ENCODE results near the gene WNT7B.
A peak's percentile ranks its signal among the peaks of the same experiment; 100 is the strongest.

Gene WNT7B

DNA sequence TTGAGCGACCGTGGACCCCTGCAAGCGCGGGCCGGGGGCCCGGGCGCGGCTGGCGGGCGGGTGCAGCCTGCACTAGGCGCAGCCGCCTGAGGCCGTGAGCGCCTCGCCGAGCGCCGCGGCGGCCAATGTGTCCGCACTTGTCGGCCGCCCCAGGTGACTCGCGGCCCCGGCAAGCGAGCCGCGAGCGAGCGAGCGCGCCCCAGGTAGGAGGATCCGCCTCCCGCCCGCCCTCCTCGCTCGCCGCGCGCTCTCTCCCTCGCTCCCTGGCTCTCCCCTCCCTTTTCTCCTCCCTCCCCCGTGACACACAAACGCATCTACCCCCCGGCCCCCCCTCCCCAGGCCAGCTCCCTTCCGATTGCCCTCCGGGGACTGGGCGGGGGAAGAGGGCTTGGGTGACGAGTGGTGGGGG lies at the start of gene WNT7B:
Gene WNT7B, minus strand, starts transcription at position 160 of the 409 bp plus-strand sequence. CDS start 408 bp downstream, outside the sequence.
- Mint-ChIP-seq H3K27ac (no peak within 1 kb of the TSS), H3K4me3 (peak within 1 kb of the TSS; percentile 55), H3K4me1 (peaks cover 9% of the 10 kb centered on the region), H3K27me3 (peaks cover 17% of the 10 kb centered on the region), H3K9me3 (no peaks in the 10 kb centered on the region), H3K36me3 (no peaks in the 10 kb centered on the region)
- DNase-seq (ENCODE audit: low spot score in 2 of 2) (no peak), ATAC-seq (ENCODE audit: low read depth) (no peak)

DNA sequence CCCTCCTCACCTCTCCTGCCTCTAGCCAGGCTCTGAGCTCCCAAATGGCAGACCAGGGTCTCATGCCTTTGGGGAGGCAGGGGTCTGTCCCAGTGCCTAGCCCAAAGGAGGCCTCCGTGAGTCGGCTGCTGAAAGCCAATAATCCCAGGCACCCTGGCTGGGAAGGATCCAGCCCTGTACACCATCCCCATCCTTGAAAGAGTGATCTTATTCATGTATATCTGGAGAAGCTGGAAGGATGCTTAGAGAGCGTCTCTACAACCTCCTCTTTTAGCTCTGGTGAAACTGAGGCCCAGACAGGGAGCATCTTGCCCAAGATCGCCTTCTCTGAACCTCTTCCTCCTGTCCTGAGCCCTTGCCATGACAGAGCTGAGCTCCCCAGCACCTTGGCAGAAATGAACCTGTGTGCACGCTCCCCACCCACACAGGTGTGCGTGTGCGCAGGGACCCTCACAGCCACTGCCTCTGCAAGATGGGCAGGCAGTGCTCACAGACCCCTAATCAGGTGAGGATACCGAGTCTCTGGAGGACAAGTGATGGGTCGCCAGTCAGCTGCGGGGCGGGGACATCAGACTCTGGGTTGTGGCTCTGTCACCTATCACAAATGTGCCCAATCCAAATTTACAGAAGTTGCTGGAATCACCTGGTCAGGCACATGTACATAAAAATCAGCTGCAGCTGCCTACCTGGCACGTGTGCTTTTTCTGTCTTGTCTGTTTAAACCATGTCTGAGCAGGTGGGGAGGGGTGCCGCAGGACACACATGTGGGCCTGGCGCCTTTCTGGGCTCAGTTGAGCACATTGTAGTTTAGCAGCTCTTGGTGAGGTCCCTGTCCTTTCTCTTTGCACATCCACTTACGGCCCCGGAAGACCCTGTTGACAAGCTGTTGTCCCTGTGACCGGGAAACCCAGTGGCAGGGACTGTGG lies 49.3 kb upstream of the WNT7B start:
- H3K4me1 Mint-ChIP-seq = peaks cover 13% of the 10 kb centered on the region
- no peaks in the 10 kb centered on the region for H3K9me3 Mint-ChIP-seq
- DNase-seq (ENCODE audit: low spot score in 2 of 2) (no peak), ATAC-seq (ENCODE audit: low read depth) (no peak)
- peaks cover 21% of the 10 kb centered on the region for H3K27me3 Mint-ChIP-seq
- no peak overlapping the region for H3K27ac Mint-ChIP-seq
- peak overlapping the region; percentile 65 for H3K4me3 Mint-ChIP-seq
- peaks cover 2% of the 10 kb centered on the region for H3K36me3 Mint-ChIP-seq

DNA sequence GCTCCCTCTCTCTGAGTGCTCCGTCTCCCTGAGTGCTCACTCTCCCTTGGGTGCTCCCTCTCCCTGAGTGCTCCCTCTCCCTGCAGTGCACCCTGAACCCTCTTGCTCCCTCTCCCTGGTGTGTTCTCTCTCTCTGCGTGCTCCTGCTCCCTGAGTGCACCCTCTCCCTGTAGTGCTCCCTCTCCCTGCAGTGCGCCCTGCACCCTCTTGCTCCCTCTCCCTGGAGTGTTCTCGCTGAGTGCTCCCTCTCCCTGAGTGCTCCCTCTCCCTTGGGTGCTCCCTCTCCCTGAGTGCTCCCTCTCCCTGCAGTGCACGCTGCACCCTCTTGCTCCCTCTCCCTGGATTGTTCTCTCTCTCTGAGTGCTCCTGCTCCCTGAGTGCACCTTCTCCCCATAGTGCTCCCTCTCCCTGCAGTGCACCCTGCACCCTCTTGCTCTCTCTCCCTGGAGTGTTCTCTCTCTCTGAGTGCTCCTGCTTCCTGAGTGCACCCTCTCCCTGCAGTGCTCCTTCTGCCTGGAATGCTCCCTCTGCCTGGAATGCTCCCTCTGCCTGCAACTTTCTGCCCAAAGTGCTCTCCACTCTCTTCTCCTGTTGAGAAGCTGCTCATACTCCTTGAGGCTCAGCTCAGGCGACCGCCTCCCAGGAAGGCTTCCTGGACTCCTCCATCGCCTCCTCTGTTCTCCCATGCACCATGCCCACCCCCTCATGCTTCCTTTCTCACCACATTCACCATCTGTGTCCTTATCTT lies 48.4 kb upstream of the WNT7B start:
- DNase-seq (ENCODE audit: low spot score in 2 of 2) (no peak), ATAC-seq (ENCODE audit: low read depth) (no peak)
- peaks cover 2% of the 10 kb centered on the region for H3K36me3 Mint-ChIP-seq
- H3K27ac Mint-ChIP-seq = no peak overlapping the region
- peaks cover 13% of the 10 kb centered on the region for H3K4me1 Mint-ChIP-seq
- H3K9me3 Mint-ChIP-seq = no peaks in the 10 kb centered on the region
- peaks cover 21% of the 10 kb centered on the region for H3K27me3 Mint-ChIP-seq
- H3K4me3 Mint-ChIP-seq = no peak overlapping the region

DNA sequence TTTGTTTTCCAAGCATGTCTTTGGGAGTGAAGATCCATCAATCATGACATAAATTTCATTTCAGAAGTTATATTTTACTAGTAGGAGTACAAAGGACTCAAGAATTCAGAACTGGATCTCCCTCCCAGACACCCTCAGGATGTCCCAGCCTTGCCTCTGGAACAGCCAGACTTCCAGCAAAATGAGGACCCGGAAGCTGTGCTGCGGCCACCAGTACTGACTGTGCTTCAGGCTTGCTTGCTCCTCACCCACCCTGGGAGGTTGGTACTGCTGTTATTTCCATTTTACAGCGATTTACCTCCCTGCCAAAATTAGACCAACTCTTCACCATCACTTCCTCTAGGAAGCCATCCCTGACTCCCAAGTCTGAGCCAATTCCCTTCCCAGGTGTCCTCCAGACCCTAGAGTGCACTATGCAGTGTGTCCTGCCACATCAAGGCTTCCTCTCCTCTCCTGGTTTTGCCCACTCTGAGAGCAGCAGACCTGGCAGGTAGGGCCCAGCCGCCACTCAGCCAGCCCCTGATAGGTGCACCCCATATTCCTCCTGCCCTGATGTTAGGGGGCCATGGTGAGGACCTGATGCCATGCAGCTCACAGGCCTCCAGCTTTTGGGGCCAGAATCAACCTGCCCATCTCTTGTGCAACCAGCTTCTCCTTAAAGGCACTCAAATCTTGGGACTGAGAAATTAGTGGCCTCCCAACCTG lies 47.3 kb upstream of the WNT7B start:
- no peak for DNase-seq (ENCODE audit: low spot score in 2 of 2)
- H3K4me1 Mint-ChIP-seq = peaks cover 13% of the 10 kb centered on the region
- peaks cover 2% of the 10 kb centered on the region for H3K36me3 Mint-ChIP-seq
- H3K27me3 Mint-ChIP-seq = peaks cover 21% of the 10 kb centered on the region
- no peak overlapping the region for H3K27ac Mint-ChIP-seq
- no peak overlapping the region for H3K4me3 Mint-ChIP-seq
- H3K9me3 Mint-ChIP-seq = no peaks in the 10 kb centered on the region
- no peak for ATAC-seq (ENCODE audit: low read depth)

DNA sequence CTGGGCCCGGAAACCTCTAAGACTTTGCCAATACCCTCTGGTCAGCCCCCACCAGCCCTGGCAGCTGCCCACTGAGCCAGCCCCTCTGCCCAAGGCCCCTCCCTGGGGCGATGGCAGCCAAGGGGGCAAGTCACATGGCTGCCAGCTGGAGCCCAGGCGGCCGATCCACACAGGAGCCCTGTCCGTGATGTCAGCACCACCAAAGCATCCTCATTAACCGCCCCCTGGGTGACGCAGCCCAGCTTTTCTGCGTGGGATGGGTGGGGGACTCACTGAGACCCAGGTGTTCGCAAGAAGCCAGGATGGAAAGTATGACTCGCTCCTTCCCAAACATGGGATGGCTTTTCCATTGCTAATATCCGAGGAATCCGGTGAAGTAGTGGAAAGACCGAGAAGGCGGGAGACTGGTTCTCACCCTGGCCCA lies 46.6 kb upstream of the WNT7B start:
- H3K27me3 Mint-ChIP-seq = peaks cover 21% of the 10 kb centered on the region
- no peaks in the 10 kb centered on the region for H3K9me3 Mint-ChIP-seq
- no peak for ATAC-seq (ENCODE audit: low read depth)
- peaks cover 2% of the 10 kb centered on the region for H3K36me3 Mint-ChIP-seq
- no peak overlapping the region for H3K4me3 Mint-ChIP-seq
- H3K27ac Mint-ChIP-seq = no peak overlapping the region
- DNase-seq (ENCODE audit: low spot score in 2 of 2) = no peak
- peaks cover 13% of the 10 kb centered on the region for H3K4me1 Mint-ChIP-seq

DNA sequence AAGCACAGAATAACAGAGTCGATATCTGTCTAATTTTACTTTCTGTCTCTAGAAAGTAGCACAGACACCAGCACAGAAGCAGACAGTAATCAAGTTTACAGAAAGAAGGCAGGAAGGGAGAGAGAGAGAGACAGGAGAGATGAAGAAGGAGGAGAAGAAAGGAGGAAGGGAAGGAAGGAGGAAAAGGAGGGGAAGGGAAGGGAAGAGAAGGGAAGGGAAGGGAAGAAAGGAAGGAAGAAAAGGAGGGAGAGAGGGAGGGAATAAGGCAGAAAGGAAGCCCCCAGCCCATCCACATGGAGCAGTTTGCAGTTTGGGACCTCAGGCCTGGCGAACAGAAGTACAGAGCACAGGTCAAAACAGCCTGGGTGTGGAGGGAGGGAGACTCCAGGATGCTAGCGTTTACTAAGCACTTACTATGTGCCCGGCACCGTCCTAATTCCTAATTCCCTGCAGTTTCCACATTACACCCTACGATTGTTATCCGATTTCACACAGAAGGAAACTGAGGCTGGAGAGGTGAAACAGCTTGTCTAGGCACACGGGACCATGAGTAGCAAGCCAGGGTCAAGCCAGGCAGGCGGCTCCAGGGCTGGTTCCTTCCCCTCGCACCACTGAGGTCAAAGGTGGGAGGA lies 46.0 kb upstream of the WNT7B start:
- H3K9me3 Mint-ChIP-seq = no peaks in the 10 kb centered on the region
- H3K27ac Mint-ChIP-seq = no peak overlapping the region
- ATAC-seq (ENCODE audit: low read depth) = no peak
- peaks cover 2% of the 10 kb centered on the region for H3K36me3 Mint-ChIP-seq
- H3K4me1 Mint-ChIP-seq = peaks cover 12% of the 10 kb centered on the region
- no peak overlapping the region for H3K4me3 Mint-ChIP-seq
- DNase-seq (ENCODE audit: low spot score in 2 of 2) = no peak
- peaks cover 21% of the 10 kb centered on the region for H3K27me3 Mint-ChIP-seq

DNA sequence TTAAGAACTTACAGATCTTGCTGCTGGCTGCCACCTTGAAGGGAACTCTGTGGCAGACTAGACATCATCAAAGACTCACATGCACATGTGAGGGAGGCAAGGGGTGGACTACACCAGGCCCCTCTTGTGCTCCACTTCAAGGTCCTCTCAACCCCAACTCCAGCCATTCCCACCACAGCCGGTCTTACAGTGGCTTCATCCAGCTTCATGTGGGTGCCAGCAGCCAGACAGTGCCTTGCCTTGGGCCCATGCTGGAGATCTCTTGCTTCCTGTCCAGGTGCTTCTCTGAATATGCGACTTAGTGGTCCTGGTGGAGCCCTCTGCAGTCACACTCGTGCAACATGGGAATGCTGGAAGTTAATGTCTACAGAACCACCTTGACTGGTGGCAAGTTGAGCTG lies 44.6 kb upstream of the WNT7B start:
- peaks cover 21% of the 10 kb centered on the region for H3K27me3 Mint-ChIP-seq
- H3K27ac Mint-ChIP-seq = no peak overlapping the region
- DNase-seq (ENCODE audit: low spot score in 2 of 2) (no peak), ATAC-seq (ENCODE audit: low read depth) (no peak)
- no peak overlapping the region for H3K4me3 Mint-ChIP-seq
- no peaks in the 10 kb centered on the region for H3K9me3 Mint-ChIP-seq
- H3K4me1 Mint-ChIP-seq = peaks cover 9% of the 10 kb centered on the region
- peaks cover 2% of the 10 kb centered on the region for H3K36me3 Mint-ChIP-seq

DNA sequence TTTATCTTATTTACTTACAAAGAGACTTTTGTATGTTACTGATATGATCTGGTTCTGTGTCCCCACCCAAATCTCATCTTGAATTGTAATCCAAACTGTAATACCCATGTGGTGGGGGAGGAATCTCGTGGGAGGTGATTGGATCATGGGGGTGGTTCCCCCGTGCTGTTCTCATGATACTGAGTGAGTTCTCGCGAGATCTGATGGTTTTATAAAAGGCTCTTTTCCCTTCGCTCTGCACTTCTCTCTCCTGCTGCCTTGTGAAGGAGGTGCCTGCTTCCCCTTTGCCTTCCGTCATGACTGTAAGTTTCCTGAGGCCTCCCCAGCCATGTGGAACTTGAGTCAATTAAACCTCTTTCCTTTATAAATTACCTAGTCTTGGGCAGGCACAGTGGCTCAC lies 42.4 kb upstream of the WNT7B start:
- DNase-seq (ENCODE audit: low spot score in 2 of 2) (no peak), ATAC-seq (ENCODE audit: low read depth) (no peak)
- Mint-ChIP-seq H3K27me3 (peaks cover 5% of the 10 kb centered on the region), H3K4me3 (no peak overlapping the region), H3K36me3 (no peaks in the 10 kb centered on the region), H3K9me3 (no peaks in the 10 kb centered on the region), H3K4me1 (peaks cover 2% of the 10 kb centered on the region), H3K27ac (no peak overlapping the region)

DNA sequence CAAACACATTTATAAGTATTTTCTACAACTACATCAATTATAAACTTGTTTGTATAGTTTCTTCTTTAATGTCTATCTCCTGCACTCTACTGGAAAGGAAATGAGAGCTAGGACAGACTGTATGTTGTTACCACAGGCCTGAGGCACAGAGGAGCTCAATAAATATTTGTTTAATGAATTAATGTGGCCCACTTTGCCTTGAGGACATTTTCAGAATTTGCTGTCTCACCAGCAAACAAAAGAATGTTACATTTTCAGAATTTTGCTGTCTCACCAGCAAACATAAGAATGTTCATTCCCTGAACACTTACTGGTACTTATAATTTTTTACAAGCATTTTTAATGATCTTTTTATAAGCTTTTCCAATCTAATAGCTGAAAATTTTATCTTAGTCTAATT lies 41.9 kb upstream of the WNT7B start:
- Mint-ChIP-seq H3K4me1 (peaks cover 3% of the 10 kb centered on the region), H3K9me3 (no peaks in the 10 kb centered on the region), H3K27ac (no peak overlapping the region), H3K36me3 (no peaks in the 10 kb centered on the region), H3K27me3 (peaks cover 3% of the 10 kb centered on the region), H3K4me3 (no peak overlapping the region)
- DNase-seq (ENCODE audit: low spot score in 2 of 2) (no peak), ATAC-seq (ENCODE audit: low read depth) (no peak)

DNA sequence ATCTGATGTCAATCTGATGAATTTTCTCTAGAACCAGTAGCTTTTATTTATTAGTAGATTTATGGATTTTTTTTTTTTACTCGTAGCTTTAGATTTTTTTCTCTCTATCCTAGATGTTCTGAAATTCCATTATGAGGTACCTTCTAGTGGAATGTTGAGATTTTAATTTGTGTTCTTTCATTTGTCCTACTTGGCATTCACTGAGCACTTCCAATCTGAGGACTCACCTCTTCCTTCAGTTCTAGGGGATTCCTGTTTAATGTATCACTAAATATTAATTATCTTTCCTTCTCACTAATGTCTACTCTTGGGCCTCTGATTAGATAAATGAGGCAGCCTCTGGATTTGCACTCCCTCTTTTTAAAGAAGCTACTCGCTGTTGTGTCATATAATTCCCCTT lies 40.2 kb upstream of the WNT7B start:
- Mint-ChIP-seq H3K27ac (no peak overlapping the region), H3K9me3 (no peaks in the 10 kb centered on the region), H3K4me3 (no peak overlapping the region), H3K4me1 (peaks cover 8% of the 10 kb centered on the region), H3K36me3 (no peaks in the 10 kb centered on the region), H3K27me3 (no peaks in the 10 kb centered on the region)
- no peak for ATAC-seq (ENCODE audit: low read depth)
- no peak for DNase-seq (ENCODE audit: low spot score in 2 of 2)

DNA sequence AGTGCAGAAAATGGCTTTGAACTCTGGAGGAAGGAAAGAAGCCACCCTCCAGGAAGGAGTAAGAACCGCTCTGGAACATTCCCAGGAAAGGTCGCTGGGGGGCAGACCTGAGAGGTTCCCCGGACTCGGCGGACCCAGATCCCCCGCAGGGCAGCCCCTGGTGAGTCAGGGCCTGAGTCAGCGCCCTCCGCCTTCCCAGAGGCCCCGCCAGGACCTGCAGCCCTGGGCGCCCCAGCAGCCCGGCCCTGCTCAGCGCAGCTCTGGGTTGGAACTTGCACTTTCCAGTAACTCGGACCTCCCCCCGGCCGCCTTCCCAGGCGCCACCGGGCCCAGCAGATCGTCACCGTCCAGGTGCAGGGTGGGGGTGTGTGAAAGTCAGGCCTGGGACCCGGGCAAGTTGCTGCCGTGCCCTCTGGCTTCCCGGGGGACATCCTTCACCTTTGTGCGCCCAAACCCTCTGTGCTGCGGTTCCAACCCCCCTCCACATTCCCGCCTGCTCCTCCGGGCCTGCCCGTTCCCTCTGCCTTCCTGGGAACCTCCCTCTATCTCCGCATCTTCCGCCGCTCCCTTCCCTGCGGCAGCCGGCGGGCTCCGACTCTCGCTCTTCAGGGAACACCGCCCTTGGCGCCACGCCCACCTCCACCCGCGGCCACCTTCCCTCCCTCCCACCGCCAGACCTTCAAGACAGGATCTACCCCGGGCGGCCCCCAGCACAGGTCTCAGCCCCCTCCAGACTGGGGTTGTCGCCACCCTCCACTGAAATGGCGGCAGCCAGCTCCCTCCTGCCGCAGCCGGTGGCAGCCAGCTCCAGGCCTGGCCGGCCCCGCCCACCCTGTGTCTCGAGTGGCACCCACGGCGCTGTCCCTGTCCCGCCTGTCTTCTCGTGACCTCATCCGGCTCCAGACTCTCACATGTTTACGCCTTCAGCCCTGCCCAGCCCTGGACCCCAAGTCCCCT lies 36.8 kb upstream of the WNT7B start:
- ATAC-seq (ENCODE audit: low read depth) (peak; percentile 80), DNase-seq (ENCODE audit: low spot score in 2 of 2) (peak; percentile 61 to 70)
- H3K4me3 Mint-ChIP-seq = peak overlapping the region; percentile 89
- peaks cover 2% of the 10 kb centered on the region for H3K36me3 Mint-ChIP-seq
- peaks cover 2% of the 10 kb centered on the region for H3K9me3 Mint-ChIP-seq
- peaks cover 8% of the 10 kb centered on the region for H3K4me1 Mint-ChIP-seq
- peak overlapping the region; percentile 94 for H3K27ac Mint-ChIP-seq
- H3K27me3 Mint-ChIP-seq = no peaks in the 10 kb centered on the region

DNA sequence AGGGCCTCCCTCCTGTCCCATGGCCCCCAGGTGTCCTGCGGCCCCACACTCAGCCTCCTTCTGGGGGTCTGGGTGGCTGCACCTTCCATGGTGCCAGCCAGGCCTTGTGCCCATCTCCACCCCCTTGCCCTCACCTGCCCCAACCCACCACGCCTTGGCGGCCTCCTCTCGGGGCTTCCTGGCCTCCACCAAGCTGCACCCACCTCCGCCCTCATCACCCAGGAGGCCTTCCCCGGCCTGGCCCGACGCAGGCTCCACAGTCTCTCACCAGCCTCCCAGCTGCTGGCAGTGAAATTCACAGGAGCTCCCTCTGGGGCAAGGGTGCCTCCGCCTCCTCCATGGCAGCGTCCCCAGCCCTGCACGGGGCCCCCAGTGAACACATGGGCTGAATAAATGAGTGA lies 35.9 kb upstream of the WNT7B start:
- Mint-ChIP-seq H3K4me3 (peak overlapping the region; percentile 89), H3K4me1 (peaks cover 8% of the 10 kb centered on the region)

More for the DNA sequence above, 35.9 kb upstream of the WNT7B start:
- no peak for DNase-seq (ENCODE audit: low spot score in 2 of 2)
- peaks cover 2% of the 10 kb centered on the region for H3K9me3 Mint-ChIP-seq
- no peak overlapping the region for H3K27ac Mint-ChIP-seq
- H3K36me3 Mint-ChIP-seq = peaks cover 2% of the 10 kb centered on the region
- H3K27me3 Mint-ChIP-seq = no peaks in the 10 kb centered on the region
- no peak for ATAC-seq (ENCODE audit: low read depth)
